ENCODE measurements around the gene SETBP1.

SETBP1 gene

DNA sequence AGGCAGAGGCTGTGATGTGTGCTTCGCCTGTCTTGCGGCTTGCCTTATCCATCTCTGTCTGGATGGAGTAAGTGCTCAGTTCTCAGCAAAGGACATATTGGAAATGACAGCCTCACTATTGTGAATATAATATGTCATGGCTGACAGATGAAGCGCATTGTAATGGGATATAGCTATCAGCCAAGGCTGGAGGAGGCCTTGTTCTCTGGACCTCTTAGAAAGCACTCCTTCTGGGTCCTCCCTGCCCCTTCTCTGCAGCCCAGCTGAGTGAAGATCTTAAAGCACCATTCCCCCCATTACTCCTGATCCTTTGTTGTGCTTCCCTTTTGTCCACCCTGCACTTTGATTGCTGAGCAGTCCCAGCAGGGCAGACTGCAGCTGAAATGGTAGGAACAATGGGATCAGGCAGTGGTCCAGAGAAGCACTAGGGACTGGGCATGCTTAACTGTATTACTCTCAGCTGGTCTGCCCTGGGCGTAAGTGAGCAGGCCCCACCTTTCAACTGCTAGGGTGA lies 265.3 kb downstream of the SETBP1 start:
- in situ Hi-C loops (cut with HindIII; ENCODE audit: low pct_unique_long_range_greater_than_20kb, low sequenced_read_pairs), result no loop called here
- no peak for TF ChIP-seq JUND (IDR thresholded peaks at IDR 0.05; ENCODE audit: low read depth)
- no peak for DNase-seq (ENCODE audit: low read depth in 1 of 2, low spot score in 1 of 2)

GRCh38 chr18:44946529-44947113 lies 265.9 kb downstream of the SETBP1 start:
- peak in 1 of 2 experiments; percentile 33 for DNase-seq (ENCODE audit: low read depth in 1 of 2, low spot score in 1 of 2)
- in situ Hi-C loops (cut with HindIII; ENCODE audit: low pct_unique_long_range_greater_than_20kb, low sequenced_read_pairs), result no loop called here
- TF ChIP-seq JUND (IDR thresholded peaks at IDR 0.05; ENCODE audit: low read depth), result no peak

DNA sequence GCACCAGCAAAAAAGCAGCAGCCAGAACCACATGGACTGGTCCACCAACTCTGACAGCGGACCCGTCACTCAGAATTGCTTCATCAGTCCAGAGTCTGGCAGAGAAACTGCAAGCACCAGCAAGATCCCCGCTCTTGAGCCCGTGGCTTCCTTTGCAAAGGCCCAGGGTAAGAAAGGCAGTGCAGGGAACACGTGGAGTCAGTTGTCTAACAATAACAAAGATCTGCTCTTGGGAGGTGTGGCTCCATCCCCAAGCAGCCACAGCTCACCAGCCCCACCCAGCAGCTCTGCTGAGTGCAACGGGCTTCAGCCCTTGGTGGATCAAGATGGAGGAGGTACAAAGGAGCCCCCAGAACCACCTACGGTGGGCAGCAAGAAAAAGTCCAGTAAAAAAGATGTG lies 269.3 kb downstream of the SETBP1 start:
- no peak for TF ChIP-seq JUND (IDR thresholded peaks at IDR 0.05; ENCODE audit: low read depth)
- DNase-seq (ENCODE audit: low read depth in 1 of 2, low spot score in 1 of 2), result no peak
- in situ Hi-C loops (cut with HindIII; ENCODE audit: low pct_unique_long_range_greater_than_20kb, low sequenced_read_pairs), result no loop called here

GRCh38 chr18:44950685-44951195 lies 270.1 kb downstream of the SETBP1 start:
- DNase-seq (ENCODE audit: low read depth in 1 of 2, low spot score in 1 of 2), result no peak
- in situ Hi-C loops (cut with HindIII; ENCODE audit: low pct_unique_long_range_greater_than_20kb, low sequenced_read_pairs), result no loop called here
- no peak for TF ChIP-seq JUND (IDR thresholded peaks at IDR 0.05; ENCODE audit: low read depth)

DNA sequence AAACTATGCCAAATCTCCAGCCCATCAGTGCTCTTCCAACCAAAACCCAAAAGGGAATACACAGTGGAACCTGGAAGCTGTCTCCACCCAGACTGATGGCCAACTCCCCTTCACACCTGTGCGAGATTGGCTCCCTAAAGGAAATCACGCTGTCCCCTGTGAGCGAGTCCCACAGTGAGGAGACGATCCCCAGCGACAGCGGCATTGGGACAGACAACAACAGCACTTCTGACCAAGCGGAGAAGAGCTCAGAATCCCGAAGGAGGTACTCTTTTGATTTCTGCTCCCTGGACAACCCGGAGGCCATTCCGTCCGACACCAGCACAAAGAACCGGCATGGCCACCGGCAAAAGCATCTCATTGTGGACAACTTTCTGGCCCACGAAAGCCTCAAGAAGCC lies 271.1 kb downstream of the SETBP1 start:
- in situ Hi-C loops (cut with HindIII; ENCODE audit: low pct_unique_long_range_greater_than_20kb, low sequenced_read_pairs), result no loop called here
- no peak for DNase-seq (ENCODE audit: low read depth in 1 of 2, low spot score in 1 of 2)
- no peak for TF ChIP-seq JUND (IDR thresholded peaks at IDR 0.05; ENCODE audit: low read depth)

- in situ Hi-C loops (cut with HindIII; ENCODE audit: low pct_unique_long_range_greater_than_20kb, low sequenced_read_pairs), result no loop called here
- TF ChIP-seq JUND (IDR thresholded peaks at IDR 0.05; ENCODE audit: low read depth), result no peak
- no peak for DNase-seq (ENCODE audit: low read depth in 1 of 2, low spot score in 1 of 2)
Measured at GRCh38 chr18:44954257-44954656, 273.6 kb downstream of the SETBP1 start.

GRCh38 chr18:44955825-44956224 lies 275.1 kb downstream of the SETBP1 start:
- DNase-seq (ENCODE audit: low read depth in 1 of 2, low spot score in 1 of 2), result no peak
- in situ Hi-C loops (cut with HindIII; ENCODE audit: low pct_unique_long_range_greater_than_20kb, low sequenced_read_pairs), result no loop called here
- no peak for TF ChIP-seq JUND (IDR thresholded peaks at IDR 0.05; ENCODE audit: low read depth)

GRCh38 chr18:44957025-44957424 lies 276.3 kb downstream of the SETBP1 start:
- in situ Hi-C loops (cut with HindIII; ENCODE audit: low pct_unique_long_range_greater_than_20kb, low sequenced_read_pairs), result no loop called here
- no peak for TF ChIP-seq JUND (IDR thresholded peaks at IDR 0.05; ENCODE audit: low read depth)
- no peak for DNase-seq (ENCODE audit: low read depth in 1 of 2, low spot score in 1 of 2)

DNA sequence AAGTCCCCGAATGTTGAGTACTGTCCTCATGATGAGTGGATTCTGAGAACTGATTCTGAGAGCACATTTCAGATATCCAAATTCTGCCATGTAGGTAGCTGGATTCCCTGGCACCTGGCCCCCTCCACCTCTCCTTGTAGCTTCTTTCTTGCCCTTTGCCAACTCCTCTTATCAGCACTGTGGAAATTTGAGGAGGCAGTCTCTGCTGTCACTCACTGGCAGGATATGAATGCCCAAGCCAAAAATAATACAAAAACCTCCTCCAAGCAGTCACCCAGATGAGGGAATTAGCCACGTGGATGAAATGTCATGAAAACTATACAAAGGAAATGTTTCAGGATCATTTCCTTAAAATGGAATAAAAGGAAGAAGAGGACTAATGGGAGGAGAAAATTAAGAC lies 276.8 kb downstream of the SETBP1 start:
- in situ Hi-C loops (cut with HindIII; ENCODE audit: low pct_unique_long_range_greater_than_20kb, low sequenced_read_pairs), result no loop called here

GRCh38 chr18:44958040-44958439 lies 277.4 kb downstream of the SETBP1 start:
- in situ Hi-C loops (cut with HindIII; ENCODE audit: low pct_unique_long_range_greater_than_20kb, low sequenced_read_pairs), result no loop called here
- no peak for DNase-seq (ENCODE audit: low read depth in 1 of 2, low spot score in 1 of 2)
- TF ChIP-seq JUND (IDR thresholded peaks at IDR 0.05; ENCODE audit: low read depth), result no peak

More for the DNA sequence above, 276.8 kb downstream of the SETBP1 start:
- TF ChIP-seq JUND (IDR thresholded peaks at IDR 0.05; ENCODE audit: low read depth), result no peak
- no peak for DNase-seq (ENCODE audit: low read depth in 1 of 2, low spot score in 1 of 2)

DNA sequence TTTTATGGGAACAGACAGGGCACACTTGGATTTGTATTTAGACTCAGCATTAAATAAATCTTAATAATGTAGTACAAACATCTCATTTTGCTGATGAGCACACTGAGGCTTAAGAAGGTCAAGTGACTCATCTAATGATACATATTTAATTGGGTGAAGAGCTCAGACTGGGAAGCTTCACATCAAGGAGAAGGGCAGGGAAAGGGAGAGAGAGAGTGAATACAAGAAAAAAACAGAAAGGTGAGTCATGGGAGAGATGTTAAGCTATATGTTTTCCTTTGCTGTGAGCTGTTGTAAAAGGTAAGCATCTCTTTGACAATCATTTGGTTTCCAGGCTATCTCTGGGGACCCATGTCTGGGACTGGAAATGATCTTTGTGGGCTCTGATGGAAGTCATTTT lies 277.8 kb downstream of the SETBP1 start:
- in situ Hi-C loops (cut with HindIII; ENCODE audit: low pct_unique_long_range_greater_than_20kb, low sequenced_read_pairs), result no loop called here
- DNase-seq (ENCODE audit: low read depth in 1 of 2, low spot score in 1 of 2), result no peak
- no peak for TF ChIP-seq JUND (IDR thresholded peaks at IDR 0.05; ENCODE audit: low read depth)

GRCh38 chr18:44959013-44959412 lies 278.3 kb downstream of the SETBP1 start:
- no peak for TF ChIP-seq JUND (IDR thresholded peaks at IDR 0.05; ENCODE audit: low read depth)
- in situ Hi-C loops (cut with HindIII; ENCODE audit: low pct_unique_long_range_greater_than_20kb, low sequenced_read_pairs), result no loop called here
- DNase-seq (ENCODE audit: low read depth in 1 of 2, low spot score in 1 of 2), result no peak

DNA sequence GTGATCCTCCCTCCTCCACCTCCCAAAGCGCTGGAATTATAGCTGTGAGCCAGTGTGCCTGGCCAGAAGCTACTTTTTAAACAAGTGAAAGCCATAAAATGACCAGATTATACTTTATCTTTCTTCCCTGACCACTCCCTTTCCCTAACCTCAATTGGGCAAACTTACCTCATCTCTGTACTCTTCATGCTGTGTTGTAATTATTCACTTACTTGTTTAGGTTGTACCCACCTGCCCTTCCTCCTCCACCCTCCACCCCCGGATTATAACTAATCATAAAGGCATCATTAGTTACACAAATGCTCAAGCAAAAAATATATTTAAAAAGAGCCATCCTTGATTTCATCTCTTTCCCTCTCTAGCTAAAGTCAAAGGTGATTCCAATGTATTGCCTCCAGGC lies 279.9 kb downstream of the SETBP1 start:
- in situ Hi-C loops (cut with HindIII; ENCODE audit: low pct_unique_long_range_greater_than_20kb, low sequenced_read_pairs), result no loop called here
- DNase-seq (ENCODE audit: low read depth in 1 of 2, low spot score in 1 of 2), result no peak
- no peak for TF ChIP-seq JUND (IDR thresholded peaks at IDR 0.05; ENCODE audit: low read depth)
